ENCODE results near the gene CLEC2D. TPM values are rescaled to one million over a fixed set of nuclear protein-coding genes. Genes with fewer than 3 reads are reported as not detected.
"Not testable (repeated sequence)": the region's sequence is repeated elsewhere in the genome, so short reads cannot be mapped to it uniquely, and the experiment has no call there.

Gene CLEC2D
- total RNA-seq, 2 donors from 2014 or later: 9.5 to 12.7 TPM

DNA sequence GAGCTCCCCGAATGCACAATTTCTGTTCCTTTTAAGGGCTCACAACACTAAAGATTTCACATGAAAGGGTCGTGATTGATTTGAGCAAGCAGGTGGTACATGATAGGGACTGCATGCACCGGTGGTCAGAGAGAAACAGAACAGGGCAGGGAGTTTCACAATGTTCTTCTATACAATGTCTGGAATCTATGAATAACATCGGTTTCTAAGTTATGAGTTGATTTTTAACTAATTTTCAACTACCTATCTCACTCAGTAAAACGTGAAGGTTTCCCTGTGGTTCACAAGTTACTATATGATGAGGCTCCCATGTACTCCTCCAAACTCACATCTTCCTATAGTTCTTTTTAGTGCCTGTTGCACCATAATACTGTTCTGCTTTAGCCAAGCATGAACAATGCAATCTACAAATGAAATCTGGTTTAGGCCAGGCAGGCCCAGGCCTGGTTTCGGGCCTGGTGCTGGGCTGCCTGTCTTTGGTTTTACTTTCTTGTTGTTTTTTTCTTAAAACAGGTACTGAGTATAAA, 43.6 kb downstream of the CLEC2D start:
- DNase-seq; intact Hi-C loops (cut with DNase I); ATAC-seq: not testable (repeated sequence)

DNA sequence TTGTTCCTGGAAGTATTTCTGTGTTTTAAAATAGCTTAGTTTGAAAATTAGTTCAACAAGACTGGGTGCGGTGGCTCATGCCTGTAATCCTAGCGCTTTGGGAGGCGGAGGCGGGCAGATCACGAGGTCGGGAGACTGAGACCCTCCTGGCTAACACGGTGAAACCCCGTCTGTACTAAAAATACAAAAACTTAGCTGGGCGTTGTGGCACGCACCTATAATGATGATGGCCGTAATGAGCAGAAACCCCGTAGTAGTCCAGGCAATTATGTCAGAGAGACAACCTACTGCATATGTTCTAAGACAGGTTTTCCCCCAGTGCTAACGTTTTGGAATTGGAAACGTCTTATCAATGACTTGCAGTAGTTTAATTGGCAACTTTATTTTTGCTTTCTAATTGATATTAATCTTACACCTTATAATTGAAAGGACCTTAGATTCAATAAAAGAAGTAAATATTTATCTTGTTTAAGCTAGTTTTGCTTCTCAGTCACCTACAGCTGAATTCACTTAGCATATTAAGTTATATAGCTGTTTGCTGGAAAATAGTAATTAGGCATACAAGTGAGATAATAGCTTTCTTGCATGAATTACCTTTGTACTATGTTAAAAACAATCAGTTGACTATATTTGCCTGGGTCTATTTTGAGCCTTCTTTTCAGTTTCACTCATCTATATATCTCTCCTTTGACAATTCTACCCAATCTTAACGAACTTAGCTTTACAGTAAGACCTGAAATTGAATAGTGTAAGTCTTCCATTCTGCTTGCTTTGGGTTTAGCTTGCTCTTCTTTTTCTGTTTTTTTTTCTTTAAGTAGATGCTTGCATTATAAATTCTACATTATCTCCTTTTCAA, 47.8 kb downstream of the CLEC2D start:
- no peak for ATAC-seq
- DNase-seq: no peak
- intact Hi-C loops (cut with DNase I): no loop called here

DNA sequence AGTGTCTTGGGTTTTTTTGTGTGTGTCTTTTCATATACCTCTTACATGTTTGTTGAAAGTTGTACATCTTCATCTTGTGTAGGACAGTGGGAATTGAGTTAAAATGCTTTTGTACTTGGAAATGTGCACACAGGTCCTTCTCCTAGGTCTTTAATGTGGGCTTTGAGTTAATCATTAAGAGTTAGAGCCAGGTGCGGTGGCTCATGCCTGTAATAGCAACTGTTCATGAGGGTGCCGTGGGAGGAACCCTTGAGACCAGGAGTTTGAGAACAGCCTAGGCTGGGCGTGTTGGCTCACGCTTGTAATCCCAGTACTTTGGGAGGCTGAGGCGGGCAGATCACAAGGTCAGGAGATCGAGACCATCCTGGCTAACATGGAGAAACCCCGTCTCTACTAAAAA, 49.5 kb downstream of the CLEC2D start:
- DNase-seq (no peak), ATAC-seq (no peak)
- intact Hi-C loops (cut with DNase I): no loop called here

DNA sequence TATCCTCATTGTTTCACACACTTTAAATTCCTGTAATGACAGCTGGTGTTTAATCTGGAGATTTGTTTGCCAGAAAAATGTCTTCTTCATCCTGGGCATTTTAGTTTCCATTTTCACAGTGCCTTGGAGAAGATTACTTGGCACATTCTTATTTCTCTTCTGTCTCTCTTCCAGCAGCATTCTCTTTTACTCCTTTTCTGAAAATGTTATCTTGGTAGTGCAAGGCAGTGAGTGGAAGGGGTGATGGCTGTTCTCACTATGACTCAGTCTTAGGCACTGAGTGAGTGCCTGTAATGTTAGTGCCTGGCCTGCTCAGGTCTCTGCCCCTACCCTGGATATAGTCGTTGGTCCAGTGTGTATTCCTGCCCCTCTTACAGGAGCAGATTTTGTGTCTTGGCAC, 50.3 kb downstream of the CLEC2D start:
- DNase-seq (no peak), ATAC-seq (peak in 1 of 2 donors; percentile 33)
- intact Hi-C loops (cut with DNase I): no loop called here

DNA sequence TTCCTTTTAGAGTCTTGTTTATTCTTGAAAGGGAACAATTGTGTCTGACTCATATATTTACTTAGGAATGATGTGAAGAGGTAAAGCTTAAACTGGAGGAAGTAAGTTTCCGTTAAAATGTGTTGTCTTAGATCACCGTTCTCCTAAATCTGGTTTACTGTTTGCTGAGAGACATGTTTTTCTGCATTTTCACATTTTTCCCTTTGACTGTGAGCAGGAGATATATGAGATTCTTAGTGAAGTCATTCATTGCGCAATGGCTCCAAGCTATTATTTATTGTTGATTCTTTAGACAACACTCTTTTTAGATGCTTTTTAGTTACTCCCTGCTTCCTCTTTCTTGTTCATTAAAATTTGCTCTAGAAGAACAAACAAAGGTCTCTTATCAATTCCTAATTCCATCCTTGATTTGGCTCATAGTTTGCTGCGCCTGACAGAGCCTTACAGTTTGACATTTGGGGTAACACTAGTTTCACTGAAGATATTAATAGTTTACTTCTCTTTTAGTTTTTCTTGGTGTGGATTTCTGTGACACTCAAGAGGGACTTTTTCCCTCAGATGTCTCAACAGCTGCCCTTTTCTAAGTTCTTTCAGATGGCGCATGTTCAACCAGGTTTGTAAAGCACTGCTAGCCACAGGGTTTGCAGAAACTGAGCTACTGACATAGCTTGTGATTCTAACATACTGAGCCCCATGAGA, 52.0 kb downstream of the CLEC2D start:
- DNase-seq (no peak), ATAC-seq (no peak)
- intact Hi-C loops (cut with DNase I): no loop called here

DNA sequence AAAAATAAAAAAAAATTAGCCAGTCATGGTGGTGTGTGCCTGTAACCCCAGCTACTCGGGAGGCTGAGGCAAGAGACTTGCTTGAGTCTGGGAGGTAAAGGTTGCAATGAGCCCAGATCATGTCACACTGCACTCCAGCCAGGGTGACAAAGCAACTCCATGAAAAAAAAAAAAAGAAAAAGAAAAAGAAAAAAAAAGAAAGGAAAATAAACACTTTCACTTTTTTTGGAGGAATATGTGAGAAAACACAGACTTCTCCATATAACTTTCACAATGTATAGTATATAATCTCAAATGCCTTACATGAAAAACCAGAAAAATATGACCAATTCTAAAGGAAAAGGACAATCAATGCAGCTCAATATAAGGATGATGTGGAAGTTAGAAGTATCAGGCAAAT, 54.5 kb downstream of the CLEC2D start:
- DNase-seq (no peak), ATAC-seq (no peak)
- intact Hi-C loops (cut with DNase I): no loop called here

DNA sequence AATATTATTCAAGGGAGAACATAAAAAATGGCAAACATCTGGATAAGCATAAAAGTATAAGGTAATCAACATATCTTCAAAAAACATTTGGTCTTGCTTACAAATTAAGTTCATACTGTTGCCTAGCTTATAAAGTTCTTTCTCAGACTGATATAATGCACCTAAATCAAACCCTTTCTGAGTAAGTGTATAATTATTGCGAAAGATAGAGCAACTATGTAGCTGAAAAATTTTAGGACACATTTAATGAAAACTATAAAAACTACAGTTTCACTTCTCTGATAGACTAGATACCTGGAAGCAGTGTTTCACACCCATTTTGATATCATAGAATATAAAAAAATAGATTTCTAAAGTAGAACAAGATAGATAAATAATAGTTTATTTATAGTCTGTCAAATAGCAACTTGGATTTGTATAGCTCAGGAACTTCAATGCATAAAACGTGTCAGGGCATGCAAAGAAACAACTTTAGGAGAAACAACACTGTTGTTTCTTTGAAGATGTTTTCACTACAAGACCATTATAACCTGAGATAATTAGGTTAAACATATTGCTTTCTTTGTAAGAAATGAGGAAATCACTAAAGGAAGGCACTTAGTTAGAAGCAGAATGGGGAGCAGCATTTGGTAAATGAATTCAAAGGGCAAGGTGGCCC, 55.8 kb downstream of the CLEC2D start:
- no peak for DNase-seq
- ATAC-seq: no peak
- intact Hi-C loops (cut with DNase I): no loop called here

DNA sequence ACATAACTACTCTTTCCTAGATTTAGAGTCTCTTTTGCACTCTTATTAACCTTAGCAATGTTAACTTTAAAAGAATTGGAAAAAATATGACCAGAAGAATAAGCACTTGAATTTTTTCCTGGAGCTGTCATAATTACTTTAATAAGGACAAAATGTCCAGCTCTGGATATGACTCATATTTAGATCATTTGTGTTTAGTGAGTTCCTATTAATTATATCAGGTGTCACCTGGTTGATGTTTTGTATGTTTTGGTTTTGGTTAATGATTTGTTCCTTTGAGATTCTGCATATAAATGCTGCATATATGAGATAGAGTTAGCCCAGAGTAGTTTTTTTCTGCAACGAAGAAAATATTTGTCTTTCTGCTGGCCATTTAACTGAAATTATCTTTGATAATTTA, 58.3 kb downstream of the CLEC2D start:
- ATAC-seq: no peak
- DNase-seq: no peak
- intact Hi-C loops (cut with DNase I): no loop called here

DNA sequence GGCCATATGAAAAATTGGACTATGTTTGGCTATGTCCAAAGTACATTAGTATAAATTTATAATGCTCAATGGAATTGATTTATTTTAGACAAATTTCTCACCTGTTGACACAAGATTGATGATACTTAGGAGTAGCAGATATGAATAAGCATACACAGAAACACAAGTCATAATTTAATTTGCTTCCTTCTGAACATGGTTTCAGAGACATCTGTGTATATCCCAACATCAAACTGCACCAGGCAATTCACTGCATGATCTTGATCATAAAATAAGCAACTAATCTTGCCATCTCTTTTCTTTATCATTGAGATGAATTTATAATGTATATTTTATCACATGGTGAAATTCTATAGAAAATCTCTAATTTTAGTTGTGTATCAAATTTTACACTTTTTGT, 59.6 kb downstream of the CLEC2D start:
- ATAC-seq: no peak
- intact Hi-C loops (cut with DNase I): no loop called here
- no peak for DNase-seq

DNA sequence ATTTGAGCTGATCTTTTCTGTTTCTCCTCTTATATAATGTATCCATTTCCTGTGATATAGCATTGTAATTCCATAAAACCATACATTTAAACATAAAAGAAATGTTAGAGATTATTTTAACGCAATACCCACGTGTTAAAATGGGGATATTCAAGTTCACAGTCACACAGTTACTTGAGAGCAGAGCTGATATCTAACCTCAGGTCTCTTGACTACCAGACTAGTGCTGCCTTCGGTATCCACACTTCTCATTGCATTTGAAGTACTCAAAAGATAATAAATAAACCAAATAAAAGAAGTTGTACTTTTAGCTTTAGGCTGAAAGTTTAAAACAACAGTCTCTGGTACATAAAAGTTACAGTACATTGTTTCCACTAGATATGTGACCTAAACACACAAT, 60.5 kb downstream of the CLEC2D start:
- ATAC-seq (no peak), DNase-seq (no peak)
- intact Hi-C loops (cut with DNase I): no loop called here

DNA sequence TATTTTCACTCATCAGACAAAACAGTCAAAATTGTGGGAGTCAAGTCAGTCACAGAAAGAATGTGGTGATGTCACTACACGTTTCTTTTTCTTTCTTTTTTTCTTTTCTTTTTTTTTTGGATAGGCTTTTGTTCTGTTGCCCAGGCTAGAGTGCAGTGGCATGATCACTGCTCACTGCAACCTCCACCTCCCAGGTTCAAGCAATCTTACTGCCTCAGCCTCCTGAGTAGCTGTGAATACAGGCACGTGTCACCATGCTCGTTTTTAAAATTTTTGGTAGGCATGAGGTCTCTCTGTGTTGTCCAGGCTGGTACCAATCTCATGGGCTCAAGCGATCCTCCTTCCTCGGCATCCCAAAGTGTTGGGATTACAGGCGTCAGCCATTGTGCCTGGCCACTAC, 61.1 kb downstream of the CLEC2D start:
- no peak for ATAC-seq
- intact Hi-C loops (cut with DNase I): no loop called here
- no peak for DNase-seq

DNA sequence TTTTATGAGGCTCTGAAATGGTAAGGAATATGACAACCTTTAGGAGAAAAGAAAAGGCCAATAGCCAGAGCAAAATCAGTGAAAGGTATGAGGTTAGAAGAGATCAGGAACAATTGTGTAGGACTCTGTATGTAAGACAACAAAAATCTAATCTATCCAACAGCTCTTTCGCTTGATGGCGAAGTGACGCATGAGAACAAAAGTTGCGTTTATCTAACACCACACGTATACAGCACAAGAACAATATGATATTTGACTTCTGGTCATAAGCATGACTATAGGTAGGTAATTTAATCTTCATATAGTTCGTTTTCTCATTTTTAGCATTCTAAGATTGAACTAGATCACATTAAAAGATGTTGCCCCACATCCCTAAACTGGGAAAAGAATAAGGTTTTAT, 61.9 kb downstream of the CLEC2D start:
- no peak for DNase-seq
- intact Hi-C loops (cut with DNase I): no loop called here
- no peak for ATAC-seq

DNA sequence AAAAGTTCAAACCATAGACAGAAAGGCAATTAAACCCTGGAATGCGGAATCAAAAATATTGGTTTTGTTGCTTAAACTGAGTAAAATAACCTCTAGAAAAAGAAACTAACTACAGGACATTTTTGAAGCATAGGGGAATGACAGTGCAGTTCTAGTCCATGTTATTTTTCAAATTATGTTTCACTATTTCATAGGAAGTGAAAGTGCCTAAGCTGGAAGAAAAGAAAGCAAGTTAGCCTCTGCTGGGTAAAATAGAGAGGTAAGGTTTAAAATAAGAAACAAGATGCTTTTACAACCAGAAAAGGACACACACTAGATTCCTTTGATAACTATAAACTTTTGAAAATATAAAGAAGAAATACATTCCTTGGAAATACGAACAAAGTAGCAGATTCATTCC, 62.3 kb downstream of the CLEC2D start:
- ATAC-seq (no peak), DNase-seq (no peak)
- intact Hi-C loops (cut with DNase I): no loop called here

DNA sequence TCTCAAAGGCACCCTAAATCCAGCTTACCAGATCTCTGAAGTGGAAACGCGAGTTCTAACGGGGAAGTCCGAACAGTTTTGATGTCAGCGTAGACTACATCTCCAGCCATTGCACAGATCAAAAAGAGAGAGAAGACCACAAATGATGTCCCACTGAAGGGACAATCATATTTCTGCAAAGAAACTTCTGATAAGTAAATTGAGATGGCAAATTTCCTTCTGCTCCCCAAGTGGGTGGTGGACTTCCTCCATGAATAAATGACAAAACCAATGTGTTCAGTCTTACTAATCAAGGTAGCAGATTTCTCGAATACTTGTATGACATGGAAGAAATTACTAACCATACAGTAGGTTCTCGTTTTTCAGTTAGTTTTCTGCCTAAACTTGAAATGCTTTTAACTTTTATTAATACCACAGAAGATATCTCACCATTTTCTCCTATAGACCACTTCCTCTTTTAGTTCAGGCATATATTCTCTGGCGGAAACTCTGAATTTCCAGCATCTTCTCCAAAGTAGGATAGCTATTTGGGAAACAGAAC, 63.5 kb downstream of the CLEC2D start, which contains the start of gene CLECL1:
Gene CLECL1 (minus strand): TSS at position 177 of the 541 bp plus-strand sequence.
- ATAC-seq: no peak
- intact Hi-C loops (cut with DNase I): no loop called here

DNA sequence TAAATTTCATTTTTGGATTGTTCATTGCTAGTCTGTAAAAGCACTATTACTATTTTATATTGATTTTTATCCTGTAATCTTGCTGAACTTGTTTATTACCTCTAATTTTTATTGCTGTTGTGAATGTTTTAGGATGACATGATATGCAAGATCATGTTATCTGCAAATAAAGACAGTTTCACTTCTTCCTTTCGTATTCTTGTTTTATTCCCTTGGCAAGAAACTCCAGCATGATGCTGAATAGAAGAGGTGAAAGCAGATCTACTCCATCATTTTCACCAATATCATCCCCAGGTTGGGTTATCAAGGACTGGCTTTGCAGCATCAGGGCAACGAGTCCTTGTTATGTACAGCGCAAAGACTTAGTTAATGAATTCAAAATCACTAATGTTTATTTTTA, 66.1 kb downstream of the CLEC2D start:
- intact Hi-C loops (cut with DNase I): no loop called here
- DNase-seq: no peak
- ATAC-seq: no peak

More for the DNA sequence above, 63.5 kb downstream of the CLEC2D start, which contains the start of gene CLECL1:
- no peak for DNase-seq

DNA sequence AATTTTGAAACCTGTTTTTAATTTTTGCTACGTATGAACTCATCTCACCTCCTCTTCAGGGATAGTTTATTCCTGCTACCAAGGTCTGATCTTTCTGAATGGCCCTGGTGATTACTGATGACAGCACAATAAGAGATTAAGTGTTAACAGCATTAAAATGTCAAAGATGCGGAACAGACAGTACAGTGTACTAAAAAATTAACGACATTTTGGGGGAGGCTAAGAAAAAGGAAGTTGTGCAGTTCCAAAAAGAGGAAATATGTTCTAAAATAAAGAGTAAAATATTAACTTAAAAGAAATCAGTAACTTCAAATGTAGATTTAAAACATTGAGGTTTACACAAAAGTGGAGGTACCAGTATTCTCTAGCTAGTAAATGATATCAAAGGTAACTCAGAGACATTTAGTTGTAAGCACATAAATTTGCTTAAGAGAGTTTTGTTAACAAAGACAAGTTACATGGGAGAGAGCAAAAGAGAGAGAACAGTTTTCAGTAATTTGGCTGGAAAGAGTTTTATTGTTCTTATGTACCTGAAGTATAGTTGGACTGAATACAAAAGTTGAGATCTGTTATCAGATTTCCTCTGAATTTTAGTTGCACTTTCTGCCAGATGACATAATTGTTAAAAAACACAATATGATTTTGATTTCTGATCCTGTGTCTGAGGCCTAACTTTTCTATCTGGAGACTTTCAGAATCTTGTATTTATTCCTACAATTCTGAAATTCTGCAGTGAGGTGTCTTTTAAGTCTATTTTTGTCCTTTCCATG, 67.6 kb downstream of the CLEC2D start:
- ATAC-seq (peak in 1 of 2 donors; percentile 35), DNase-seq (no peak)
- intact Hi-C loops (cut with DNase I): loop anchor here in 1 of 2 donors (2.0 kb wide), 1 partner anchor 40 kb away; no protein-coding TSS in a partner anchor

DNA sequence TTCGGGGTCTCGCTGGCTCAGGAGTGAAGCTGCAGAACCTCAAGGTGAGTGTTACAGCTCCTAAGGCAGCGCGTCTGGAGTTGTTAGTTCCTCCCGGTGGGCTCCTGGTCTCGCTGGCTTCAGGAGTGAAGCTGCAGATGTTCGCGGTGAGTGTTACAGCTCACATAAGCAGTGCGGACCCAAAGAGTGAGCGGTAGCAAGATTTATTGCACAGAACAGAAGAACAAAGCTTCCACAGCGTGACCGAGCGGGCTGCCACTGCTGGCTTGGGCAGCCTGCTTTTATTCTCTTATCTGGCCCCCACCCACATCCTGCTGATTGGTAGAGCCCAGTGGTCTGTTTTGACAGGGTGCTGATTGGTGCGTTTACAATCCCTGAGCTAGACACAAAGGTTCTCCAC, 69.4 kb downstream of the CLEC2D start:
- ATAC-seq; intact Hi-C loops (cut with DNase I); DNase-seq: not testable (repeated sequence)

DNA sequence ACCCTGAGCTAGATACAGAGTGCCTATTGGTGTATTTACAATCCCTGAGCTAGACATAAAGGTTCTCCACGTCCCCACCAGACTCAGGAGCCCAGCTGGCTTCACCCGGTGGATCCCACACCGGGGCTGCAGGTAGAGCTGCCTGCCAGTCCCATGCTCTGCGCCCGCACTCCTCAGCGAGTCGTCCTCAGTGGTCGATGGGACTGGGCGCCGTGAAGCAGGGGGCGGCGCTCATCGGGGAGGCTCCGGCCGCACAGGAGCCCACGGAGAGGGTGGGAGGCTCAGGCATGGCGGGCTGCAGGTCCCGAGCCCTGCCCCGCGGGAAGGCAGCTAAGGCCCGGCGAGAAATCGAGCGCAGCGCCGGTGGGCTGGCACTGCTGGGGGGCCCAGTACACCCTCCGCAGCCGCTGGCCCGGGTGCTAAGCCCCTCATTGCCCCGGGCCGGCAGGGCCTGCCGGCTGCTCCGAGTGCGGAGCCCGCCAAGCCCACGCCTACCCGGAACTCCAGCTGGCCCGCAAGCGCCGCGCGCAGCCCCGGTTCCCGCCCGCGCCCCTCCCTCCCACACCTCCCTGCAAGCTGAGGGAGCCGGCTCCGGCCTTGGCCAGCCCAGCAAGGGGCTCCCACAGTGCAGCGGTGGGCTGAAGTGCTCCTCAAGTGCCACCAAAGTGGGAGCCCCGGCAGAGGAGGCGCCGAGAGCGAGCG, 70.0 kb downstream of the CLEC2D start:
- ATAC-seq: peak in 1 of 2 donors; percentile 30
- intact Hi-C loops (cut with DNase I); DNase-seq: not testable (repeated sequence)

Data from left cardiac atrium (tissue), 4 donors.